GM06990 (cell line): ENCODE results near the gene KCTD12.

Experiments
- DNase-seq: peaks from one replicate; pipeline ENCODE4 v3.0.0-alpha.2; 2011; ENCODE audit not compliant: insufficient read length; ENCODE audit errors: extremely low read depth
- H3K27me3 ChIP-seq: replicated peaks from 2 replicates; pipeline ENCODE4 v1.6.0; 2011; ENCODE audit warnings: low read length; ENCODE audit not compliant: control insufficient read depth, insufficient read depth
- H3K36me3 ChIP-seq: 2 replicates; pipeline ENCODE4 v1.5.1; 2011; ENCODE audit warnings: low read length; ENCODE audit not compliant: control insufficient read depth, insufficient read depth
- H3K4me3 ChIP-seq: replicated peaks from 2 replicates; pipeline ENCODE4 v1.5.1; 2011; ENCODE audit warnings: low read depth, mild to moderate bottlenecking, control low read depth, low read length
- CTCF ChIP-seq: IDR thresholded peaks from 2 replicates; pipeline ENCODE4 v1.5.1; 2011; ENCODE audit warnings: low read length, control low read depth, mild to moderate bottlenecking, inconsistent platforms; ENCODE audit not compliant: insufficient read depth, poor library complexity, severe bottlenecking

KCTD12 gene

GRCh38 chr13:76883236-76883635 lies 3.0 kb downstream of the KCTD12 start:
- no peaks in the 10 kb centered on the region; the same call in 1 of the 2 replicates for H3K27me3 ChIP-seq

GRCh38 chr13:76882431-76882830 lies 3.8 kb downstream of the KCTD12 start:
- Histone ChIP-seq H3K27me3 (no peaks in the 10 kb centered on the region; the same call in 1 of the 2 replicates), H3K4me3 (no peak overlapping the region), H3K36me3 (no peaks in the 10 kb centered on the region)
- peak; percentile 9 for DNase-seq
- TF ChIP-seq CTCF, result no peak

More at GRCh38 chr13:76883236-76883635, 3.0 kb downstream of the KCTD12 start:
- no peak for TF ChIP-seq CTCF
- DNase-seq, result no peak
- Histone ChIP-seq H3K36me3 (no peaks in the 10 kb centered on the region), H3K4me3 (no peak overlapping the region)

- no peak for TF ChIP-seq CTCF
- Histone ChIP-seq H3K27me3 (no peaks in the 10 kb centered on the region), H3K36me3 (no peaks in the 10 kb centered on the region), H3K4me3 (no peak overlapping the region)
- DNase-seq, result no peak
Observed at GRCh38 chr13:76879883-76880270, 6.3 kb downstream of the KCTD12 start.

GRCh38 chr13:76879203-76879882 lies 6.9 kb downstream of the KCTD12 start:
- Histone ChIP-seq H3K27me3 (no peaks in the 10 kb centered on the region), H3K36me3 (no peaks in the 10 kb centered on the region), H3K4me3 (no peak overlapping the region)
- peak; percentile 48 for DNase-seq
- TF ChIP-seq CTCF, result no peak

GRCh38 chr13:76878043-76878442 lies 8.2 kb downstream of the KCTD12 start:
- DNase-seq, result no peak
- no peak for TF ChIP-seq CTCF
- H3K4me3 ChIP-seq, result no peak overlapping the region
- no peaks in the 10 kb centered on the region for H3K36me3 ChIP-seq
- H3K27me3 ChIP-seq, result no peaks in the 10 kb centered on the region
